Activated CD4-positive, alpha-beta memory T cell treated with anti-CD3 and anti-CD28 coated beads for 36 hours (primary cell): Measurements from ENCODE around the gene ALKAL2. TPM values are rescaled to one million over a fixed set of nuclear protein-coding genes. Genes with fewer than 3 reads are reported as not detected.
A peak's percentile ranks its signal among the peaks of the same experiment; 100 is the strongest.
"Not testable (repeated sequence)": the region's sequence is repeated elsewhere in the genome, so short reads cannot be mapped to it uniquely, and the experiment has no call there.

Experiments
- CTCF ChIA-PET: fragments of 350-600 bp; sonication (Branson Sonifier 250); formaldehyde crosslinking; loops from one replicate; lab custom pipeline; 2021; ENCODE audit warnings: antibody characterized with exemption, inconsistent platforms; lab: Charles Lee
- POLR2A ChIA-PET: fragments of 350-600 bp; sonication (Branson Sonifier 250); formaldehyde crosslinking; loops from one replicate; lab custom pipeline; 2021; ENCODE audit warnings: antibody characterized with exemption; lab: Charles Lee
- DNase-seq: peaks from one replicate; pipeline ENCODE4 v3.0.0-alpha.2; 2020
- H3K27ac Mint-ChIP-seq: one replicate; pipeline ENCODE4 v1.8.0; 2021; ENCODE audit warnings: mixed read lengths
- H3K27me3 Mint-ChIP-seq: one replicate; pipeline ENCODE4 v1.8.0; 2021; ENCODE audit warnings: mixed read lengths
- H3K36me3 Mint-ChIP-seq: one replicate; pipeline ENCODE4 v1.8.0; 2021; ENCODE audit warnings: mixed read lengths
- H3K4me1 Mint-ChIP-seq: one replicate; pipeline ENCODE4 v1.8.0; 2021; ENCODE audit warnings: low read depth, mixed read lengths
- H3K4me3 Mint-ChIP-seq: one replicate; pipeline ENCODE4 v1.8.0; 2021; ENCODE audit warnings: mild to moderate bottlenecking, mixed read lengths
- H3K9me3 Mint-ChIP-seq: one replicate; pipeline ENCODE4 v1.8.0; 2021; ENCODE audit warnings: mixed read lengths
- intact Hi-C: fragments of 100-400 bp; cut with micrococcal nuclease; formaldehyde crosslinking; loops from one replicate; pipeline ENCODE4 v1.15.1; 2023
- total RNA-seq, 2 experiments: library from RNA; stranded (reverse); gene quantifications; one replicate each; pipeline ENCODE4 v1.2.3, GENCODE V29; 2021

Gene ALKAL2, protein sequence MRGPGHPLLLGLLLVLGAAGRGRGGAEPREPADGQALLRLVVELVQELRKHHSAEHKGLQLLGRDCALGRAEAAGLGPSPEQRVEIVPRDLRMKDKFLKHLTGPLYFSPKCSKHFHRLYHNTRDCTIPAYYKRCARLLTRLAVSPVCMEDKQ
- not detected for total RNA-seq

DNA sequence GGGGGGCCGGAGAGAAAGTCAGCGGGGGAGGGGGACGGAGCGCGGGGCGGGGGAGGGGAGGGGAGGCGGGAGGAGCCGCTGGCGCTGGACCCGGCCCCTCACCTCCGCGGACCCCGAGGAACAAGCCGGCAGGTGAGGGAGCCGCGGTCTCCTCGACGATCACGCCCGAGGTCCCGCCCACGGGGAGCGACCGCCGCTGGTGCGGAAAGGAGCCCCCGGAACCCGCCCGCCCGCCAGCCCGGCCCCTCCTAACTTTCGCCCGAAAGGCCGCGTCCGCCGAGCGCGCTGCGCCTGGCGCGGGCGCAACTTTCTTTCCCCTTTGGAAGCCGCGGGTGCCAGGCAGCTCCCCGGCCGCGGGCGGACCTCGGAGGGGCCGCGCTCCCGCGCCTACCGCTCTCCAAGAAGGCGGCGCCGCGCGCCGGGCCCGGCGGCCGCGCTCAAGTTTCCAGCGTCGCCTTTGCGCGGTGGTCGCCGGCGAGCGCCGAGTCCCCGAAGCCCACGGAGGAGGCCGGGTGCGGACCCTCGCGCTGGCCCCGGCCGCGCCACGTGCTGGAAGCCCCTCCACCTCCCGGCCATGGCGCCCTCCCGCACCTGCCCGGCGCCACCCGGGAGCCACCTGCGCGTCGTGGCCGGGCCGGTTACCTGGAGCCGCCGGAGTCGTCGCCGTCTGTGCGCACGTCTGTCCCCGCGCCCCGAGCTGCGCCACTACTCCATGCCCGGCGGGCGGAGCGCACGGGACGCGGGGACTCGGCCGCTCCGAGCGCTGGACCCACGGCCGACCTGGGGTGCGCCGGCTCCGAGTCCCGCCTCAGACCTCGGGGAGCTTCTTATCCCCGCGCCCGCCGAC lies at the start of gene ALKAL2:
Gene ALKAL2 (minus strand): TSS at position 181 of the 847 bp plus-strand sequence. CDS start 256 bp downstream, outside the sequence.
- POLR2A ChIA-PET = no interaction called here
- intact Hi-C loops = no loop called here
- H3K27ac Mint-ChIP-seq = no peak within 1 kb of the TSS
- DNase-seq = no peak
- H3K36me3 Mint-ChIP-seq = peaks cover 5% of the 10 kb centered on the region
- H3K9me3 Mint-ChIP-seq = no peaks in the 10 kb centered on the region
- H3K27me3 Mint-ChIP-seq = peaks cover 27% of the 10 kb centered on the region
- peaks cover 3% of the 10 kb centered on the region for H3K4me1 Mint-ChIP-seq
- H3K4me3 Mint-ChIP-seq = no peak within 1 kb of the TSS
- CTCF ChIA-PET = interaction anchor here (2.2 kb wide), 1 partner anchor 349 kb away, joined by 9 read pairs; no protein-coding TSS in a partner anchor

DNA sequence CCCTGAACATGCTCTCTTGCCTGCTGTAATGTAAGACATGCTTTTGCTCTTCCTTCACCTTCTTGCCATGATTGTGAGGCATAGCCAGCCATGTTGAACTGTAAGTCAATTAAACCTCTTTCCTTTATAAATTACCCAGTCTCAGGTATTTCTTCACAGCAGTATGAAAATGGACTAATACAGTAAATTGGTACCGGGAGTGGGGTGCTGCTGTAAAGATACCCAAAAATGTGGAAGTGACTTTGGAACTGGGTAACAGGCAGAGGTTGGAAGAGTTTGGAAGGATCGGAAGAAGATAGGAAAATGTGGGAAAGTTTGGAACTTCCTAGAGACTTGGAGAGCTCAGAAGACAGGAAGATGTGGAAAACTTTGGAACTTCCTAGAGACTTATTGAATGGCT lies 49.1 kb upstream of the ALKAL2 start:
- Mint-ChIP-seq H3K27me3 (peaks cover 19% of the 10 kb centered on the region), H3K9me3 (peaks cover 38% of the 10 kb centered on the region), H3K36me3 (peaks cover 13% of the 10 kb centered on the region)
- H3K27ac Mint-ChIP-seq, H3K4me3 Mint-ChIP-seq, CTCF ChIA-PET, DNase-seq, POLR2A ChIA-PET, intact Hi-C loops, H3K4me1 Mint-ChIP-seq: not testable (repeated sequence)

DNA sequence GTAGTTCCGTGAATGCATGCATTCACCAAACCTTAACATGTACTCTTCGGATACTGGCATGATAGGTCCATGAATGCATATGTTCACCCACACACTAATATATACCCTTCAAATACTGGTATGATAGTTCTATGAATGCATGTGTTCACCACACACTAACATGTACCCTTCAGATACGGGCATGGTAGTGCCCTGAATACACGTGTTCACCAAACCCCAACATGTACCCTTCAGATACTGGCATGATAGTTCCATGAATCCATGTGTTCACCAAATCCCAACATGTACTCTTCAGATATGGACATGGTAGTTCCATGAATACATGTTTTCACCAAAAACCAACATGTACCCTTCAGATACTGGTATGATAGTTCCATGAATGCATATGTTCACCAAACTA lies 48.5 kb upstream of the ALKAL2 start:
- Mint-ChIP-seq H3K4me1 (no peaks in the 10 kb centered on the region), H3K36me3 (peaks cover 13% of the 10 kb centered on the region), H3K27ac (no peak overlapping the region), H3K4me3 (no peak overlapping the region), H3K9me3 (peaks cover 38% of the 10 kb centered on the region), H3K27me3 (peaks cover 20% of the 10 kb centered on the region)
- intact Hi-C loops = no loop called here
- CTCF ChIA-PET = no interaction called here
- DNase-seq = no peak
- POLR2A ChIA-PET = no interaction called here

DNA sequence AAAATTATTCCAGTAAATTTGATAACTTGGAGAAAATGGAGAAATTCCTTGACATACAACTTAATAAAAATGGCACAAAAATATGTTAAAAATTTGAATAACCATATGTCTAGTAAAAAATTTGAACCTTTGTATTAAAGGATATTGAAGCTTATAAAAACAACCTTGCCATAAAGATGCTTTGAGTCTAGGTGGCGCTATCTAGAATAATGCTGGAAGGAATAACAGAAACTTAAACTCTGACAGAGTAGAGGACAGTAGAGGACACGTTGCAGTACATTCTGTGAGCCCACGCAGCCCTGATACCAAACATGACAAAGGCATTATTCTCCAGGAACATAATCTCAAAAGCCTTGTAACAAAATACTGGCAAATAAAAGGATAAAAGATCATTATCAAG lies 44.7 kb upstream of the ALKAL2 start:
- peaks cover 28% of the 10 kb centered on the region for H3K9me3 Mint-ChIP-seq

DNA sequence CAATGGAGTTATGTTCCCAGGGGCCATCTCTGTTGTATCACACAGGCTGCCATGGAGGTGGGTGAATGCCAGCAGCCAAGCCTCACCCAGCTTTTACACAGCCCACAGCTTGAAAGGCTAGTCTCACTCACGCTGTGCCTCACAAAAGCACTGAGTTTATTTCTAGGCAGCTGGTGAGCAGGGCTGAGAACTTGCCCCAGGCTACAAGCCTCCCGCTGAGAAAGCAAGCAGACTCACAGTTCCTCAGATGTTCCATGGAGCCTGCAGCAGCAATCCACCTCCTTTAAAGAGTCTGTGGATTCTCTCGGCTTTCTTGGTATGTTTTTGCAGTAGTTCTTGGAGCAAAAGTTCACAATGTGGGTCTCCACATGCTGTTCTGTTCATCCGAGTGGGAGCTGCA lies 40.9 kb upstream of the ALKAL2 start:
- CTCF ChIA-PET = no interaction called here
- no peaks in the 10 kb centered on the region for H3K4me1 Mint-ChIP-seq

More for the DNA sequence above, 44.7 kb upstream of the ALKAL2 start:
- Mint-ChIP-seq H3K27ac (no peak overlapping the region), H3K4me3 (no peak overlapping the region), H3K36me3 (peaks cover 9% of the 10 kb centered on the region), H3K27me3 (peaks cover 22% of the 10 kb centered on the region), H3K4me1 (no peaks in the 10 kb centered on the region)
- no peak for DNase-seq
- POLR2A ChIA-PET = no interaction called here
- CTCF ChIA-PET = interaction anchor here (0.9 to 1.1 kb wide), 5 partner anchors 9 to 306 kb away, joined by 3 to 5 read pairs (median 3); no protein-coding TSS in a partner anchor
- intact Hi-C loops = no loop called here

DNA sequence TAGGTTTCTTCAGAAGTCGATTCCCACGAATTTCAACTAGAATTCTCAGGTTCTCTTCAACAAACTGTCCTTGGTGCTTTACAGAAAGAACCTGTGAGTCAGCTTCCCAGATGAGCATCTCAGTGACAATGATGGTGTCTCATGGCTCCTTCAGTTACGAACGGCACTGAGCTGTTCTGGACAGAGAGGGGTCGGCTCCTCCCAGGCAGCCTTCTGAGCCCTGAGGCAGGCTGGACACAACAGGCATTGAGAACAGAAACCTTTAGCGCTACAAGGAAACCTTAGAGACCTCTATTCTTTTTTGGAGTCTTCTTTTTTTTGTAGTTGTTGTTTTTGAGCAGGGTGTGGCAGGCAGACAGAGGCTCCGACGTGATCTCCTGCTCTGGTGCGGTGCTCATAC lies 35.1 kb upstream of the ALKAL2 start:
- Mint-ChIP-seq H3K4me3 (no peak overlapping the region), H3K36me3 (peaks cover 14% of the 10 kb centered on the region), H3K4me1 (peaks cover 11% of the 10 kb centered on the region), H3K27me3 (peaks cover 28% of the 10 kb centered on the region), H3K27ac (no peak overlapping the region), H3K9me3 (peaks cover 20% of the 10 kb centered on the region)
- intact Hi-C loops = no loop called here
- DNase-seq = no peak
- CTCF ChIA-PET = no interaction called here
- POLR2A ChIA-PET = no interaction called here

More for the DNA sequence above, 40.9 kb upstream of the ALKAL2 start:
- intact Hi-C loops = no loop called here
- DNase-seq = no peak
- peaks cover 36% of the 10 kb centered on the region for H3K27me3 Mint-ChIP-seq
- H3K36me3 Mint-ChIP-seq = peaks cover 9% of the 10 kb centered on the region
- H3K27ac Mint-ChIP-seq = no peak overlapping the region
- peaks cover 14% of the 10 kb centered on the region for H3K9me3 Mint-ChIP-seq
- no peak overlapping the region for H3K4me3 Mint-ChIP-seq
- POLR2A ChIA-PET = no interaction called here

DNA sequence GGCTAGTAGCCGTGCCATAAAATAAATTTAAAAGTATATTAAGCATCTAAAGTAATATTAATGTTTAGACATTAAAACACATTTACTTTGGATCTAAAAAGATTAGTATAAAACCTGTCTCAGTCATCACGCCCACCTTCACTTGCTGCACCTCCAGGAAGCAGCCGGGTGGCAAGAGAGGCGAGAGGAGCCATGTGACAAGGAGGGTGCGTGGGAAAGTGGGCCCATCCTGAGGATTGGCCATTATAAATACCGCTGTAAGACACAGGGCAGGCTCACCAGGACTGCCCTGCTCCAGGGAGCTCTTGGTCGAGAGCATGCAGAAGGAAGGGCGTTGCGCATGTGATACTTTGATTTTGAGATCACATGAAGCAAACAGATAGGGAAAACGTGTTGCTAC lies 34.4 kb upstream of the ALKAL2 start:
- intact Hi-C loops = no loop called here
- no peak for DNase-seq
- peaks cover 11% of the 10 kb centered on the region for H3K36me3 Mint-ChIP-seq
- CTCF ChIA-PET = no interaction called here
- POLR2A ChIA-PET = no interaction called here
- peaks cover 17% of the 10 kb centered on the region for H3K4me1 Mint-ChIP-seq
- no peak overlapping the region for H3K4me3 Mint-ChIP-seq
- H3K9me3 Mint-ChIP-seq = peaks cover 13% of the 10 kb centered on the region
- H3K27me3 Mint-ChIP-seq = peaks cover 26% of the 10 kb centered on the region
- no peak overlapping the region for H3K27ac Mint-ChIP-seq

DNA sequence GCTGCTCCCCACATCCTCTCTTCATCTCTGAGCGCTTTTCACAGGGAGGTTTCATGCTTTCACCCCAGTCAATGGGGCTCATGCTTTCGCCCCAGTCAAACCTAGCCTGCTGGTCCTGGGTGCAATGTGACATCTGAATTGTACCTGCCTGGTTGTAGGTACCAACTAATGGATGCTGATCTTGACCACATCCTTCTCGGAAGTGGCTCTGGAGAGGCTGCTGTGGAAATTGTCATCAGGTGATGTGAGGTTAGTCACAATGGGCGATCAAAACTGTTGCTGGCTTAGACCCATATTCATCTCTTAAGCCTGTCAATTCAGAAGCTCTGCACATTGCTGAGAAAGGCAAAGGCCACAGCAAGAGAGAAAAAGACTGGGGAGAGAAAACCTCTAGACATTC lies 32.7 kb upstream of the ALKAL2 start:
- Mint-ChIP-seq H3K4me1 (peaks cover 20% of the 10 kb centered on the region), H3K27me3 (peaks cover 26% of the 10 kb centered on the region), H3K27ac (no peak overlapping the region), H3K4me3 (no peak overlapping the region), H3K36me3 (peaks cover 6% of the 10 kb centered on the region), H3K9me3 (peaks cover 6% of the 10 kb centered on the region)
- POLR2A ChIA-PET = no interaction called here
- CTCF ChIA-PET = interaction anchor here (1.1 kb wide), 1 partner anchor 12 kb away, joined by 5 read pairs; no protein-coding TSS in a partner anchor
- no peak for DNase-seq
- intact Hi-C loops = no loop called here

DNA sequence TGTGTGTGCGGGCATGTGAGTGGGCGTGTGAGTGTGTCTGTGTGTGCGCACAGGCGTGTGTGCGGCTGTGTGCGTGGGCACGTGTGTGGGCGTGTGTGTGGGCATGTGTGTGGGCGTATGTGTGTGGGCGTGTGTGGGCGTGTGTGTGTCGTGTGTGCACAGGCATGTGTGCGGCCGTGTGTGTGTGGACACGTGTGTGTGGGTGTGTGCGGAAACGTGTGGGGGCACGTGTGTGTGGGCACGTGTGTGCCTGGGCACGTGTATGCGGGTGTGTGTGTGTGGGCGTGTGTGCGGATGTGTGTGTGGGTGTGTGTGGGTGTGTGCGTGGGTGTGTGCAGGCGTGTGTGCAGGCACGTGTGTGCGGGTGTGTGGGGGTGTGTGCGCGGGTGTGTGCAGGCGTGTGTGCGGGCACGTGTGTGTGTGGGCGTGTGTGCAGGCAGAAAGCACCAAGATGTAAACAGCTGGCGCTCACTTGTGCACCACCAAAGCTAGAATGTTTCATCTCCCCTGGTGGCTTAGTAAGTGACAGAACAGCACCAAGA lies 31.2 kb upstream of the ALKAL2 start:
- Mint-ChIP-seq H3K27ac (peak overlapping the region; percentile 91), H3K9me3 (peaks cover 6% of the 10 kb centered on the region), H3K27me3 (peaks cover 19% of the 10 kb centered on the region), H3K4me1 (peaks cover 20% of the 10 kb centered on the region), H3K36me3 (peaks cover 6% of the 10 kb centered on the region), H3K4me3 (peak overlapping the region; percentile 53)
- DNase-seq = no peak
- intact Hi-C loops = loop anchor here (5.0 kb wide), 1 partner anchor 113 kb away; no protein-coding TSS in a partner anchor
- CTCF ChIA-PET = interaction anchor here (1.1 kb wide), 1 partner anchor 13 kb away, joined by 5 read pairs; no protein-coding TSS in a partner anchor
- POLR2A ChIA-PET = interaction anchor here (0.6 to 0.7 kb wide), 2 partner anchors 35 to 46 kb away, joined by 3 to 5 read pairs; no protein-coding TSS in a partner anchor

DNA sequence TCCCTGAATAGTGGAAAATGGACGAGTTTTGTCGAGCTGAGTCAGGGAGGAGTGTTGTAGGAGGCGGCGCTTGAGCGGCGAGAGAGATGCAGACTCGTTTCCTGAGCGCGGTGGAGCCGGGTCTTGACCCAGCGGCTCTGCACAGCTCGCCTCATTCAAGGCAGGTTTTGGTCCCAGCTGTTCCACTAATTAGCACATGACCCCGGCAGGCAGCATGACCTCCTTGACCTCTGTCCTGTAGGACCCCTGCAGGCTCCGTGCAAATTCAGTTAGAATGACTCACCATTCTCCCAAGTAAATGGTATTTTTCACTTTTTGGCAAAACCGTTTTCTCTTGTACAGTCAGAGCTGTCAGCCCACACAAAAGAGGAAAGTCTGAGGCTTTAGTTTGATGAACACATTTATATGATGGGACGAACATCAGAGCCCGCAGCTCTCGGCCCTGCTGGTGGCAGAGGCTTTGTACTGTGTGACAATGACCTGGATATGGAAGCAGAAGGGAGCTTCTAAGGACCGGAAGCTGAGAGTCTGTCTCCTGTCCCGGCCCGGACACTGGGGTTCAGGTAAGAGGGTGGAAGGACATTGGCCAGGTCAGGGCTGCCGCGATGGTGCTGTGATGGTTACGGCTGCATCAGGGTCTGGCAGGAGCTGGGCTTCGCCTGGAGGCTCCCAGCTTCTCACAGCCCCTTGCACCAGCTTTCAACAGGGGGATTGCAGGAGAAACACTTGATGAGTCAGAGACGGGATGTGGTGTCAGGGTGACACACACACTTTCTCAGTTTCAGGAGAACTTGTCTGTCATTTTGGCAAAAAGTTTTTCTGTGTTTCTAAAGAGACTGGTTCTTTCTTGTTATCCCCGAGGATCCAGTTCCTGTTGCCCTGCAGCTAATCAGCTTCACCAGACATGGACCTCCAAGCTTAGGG lies 29.9 kb upstream of the ALKAL2 start:
- peaks cover 19% of the 10 kb centered on the region for H3K27me3 Mint-ChIP-seq
- intact Hi-C loops = loop anchor here (5.0 kb wide), 1 partner anchor 115 kb away; no protein-coding TSS in a partner anchor
- H3K36me3 Mint-ChIP-seq = peaks cover 6% of the 10 kb centered on the region
- DNase-seq = peak; percentile 65
- H3K4me1 Mint-ChIP-seq = peaks cover 20% of the 10 kb centered on the region
- ChIA-PET POLR2A (interaction anchor here (0.8 to 1.1 kb wide), 2 partner anchors 31 to 76 kb away, joined by 3 to 4 read pairs; no protein-coding TSS in a partner anchor), CTCF (no interaction called here)
- peak overlapping the region; percentile 91 for H3K27ac Mint-ChIP-seq
- H3K4me3 Mint-ChIP-seq = peak overlapping the region; percentile 53
- peaks cover 6% of the 10 kb centered on the region for H3K9me3 Mint-ChIP-seq

DNA sequence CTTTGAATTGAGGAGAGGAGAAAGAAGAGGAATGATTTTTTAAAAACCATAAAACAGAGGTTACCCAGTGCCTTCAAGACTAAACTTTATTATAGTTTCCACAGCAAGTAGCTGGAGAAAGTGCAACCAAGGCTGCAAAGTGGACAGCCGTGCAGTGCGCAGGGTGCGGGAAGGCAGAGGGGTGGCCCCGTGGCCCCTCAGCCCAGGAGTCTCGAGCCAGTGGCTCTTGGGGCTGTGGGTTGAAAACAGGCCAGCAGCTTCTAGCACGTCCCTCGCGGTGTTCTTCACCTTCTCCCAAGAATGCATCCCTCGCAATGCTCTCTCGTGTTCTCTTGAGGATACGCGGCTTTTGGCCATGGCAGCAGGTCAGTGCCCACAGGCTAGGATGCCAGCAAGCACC lies 28.5 kb upstream of the ALKAL2 start:
- CTCF ChIA-PET = no interaction called here
- no peak for DNase-seq
- intact Hi-C loops = loop anchor here (5.0 kb wide), 1 partner anchor 116 kb away; no protein-coding TSS in a partner anchor
- no peak overlapping the region for H3K4me3 Mint-ChIP-seq
- POLR2A ChIA-PET = no interaction called here
- peaks cover 16% of the 10 kb centered on the region for H3K27me3 Mint-ChIP-seq
- H3K36me3 Mint-ChIP-seq = peaks cover 6% of the 10 kb centered on the region
- H3K27ac Mint-ChIP-seq = no peak overlapping the region
- H3K9me3 Mint-ChIP-seq = peaks cover 6% of the 10 kb centered on the region
- peaks cover 20% of the 10 kb centered on the region for H3K4me1 Mint-ChIP-seq
